Mesothelial cell of epicardium (in vitro differentiated cells): Measurements from ENCODE around the gene TMEM169. TPM values are rescaled to one million over a fixed set of nuclear protein-coding genes. Genes with fewer than 3 reads are reported as not detected.
"Not testable (repeated sequence)": the region's sequence is repeated elsewhere in the genome, so short reads cannot be mapped to it uniquely, and the experiment has no call there.

Source experiments
- DNase-seq, 2 experiments: peaks; one replicate each; pipeline ENCODE4 v3.0.0; 2021; ENCODE audit warnings: low spot score in 2 of 2; ENCODE audit not compliant: unreplicated experiment in 2 of 2
- H3K27ac Mint-ChIP-seq: 2 replicates; pipeline ENCODE4 v1.8.0; 2021; ENCODE audit warnings: mixed read lengths
- H3K27me3 Mint-ChIP-seq: 2 replicates; pipeline ENCODE4 v1.8.0; 2021; ENCODE audit warnings: low read depth, mixed read lengths
- H3K36me3 Mint-ChIP-seq: 2 replicates; pipeline ENCODE4 v1.8.0; 2021; ENCODE audit warnings: mixed read lengths
- H3K4me1 Mint-ChIP-seq: 2 replicates; pipeline ENCODE4 v1.8.0; 2021; ENCODE audit warnings: mixed read lengths
- H3K4me3 Mint-ChIP-seq: 2 replicates; pipeline ENCODE4 v1.8.0; 2021; ENCODE audit warnings: mild to moderate bottlenecking, moderate library complexity, mixed read lengths
- H3K9me3 Mint-ChIP-seq: 2 replicates; pipeline ENCODE4 v1.8.0; 2021; ENCODE audit warnings: mixed read lengths
- CTCF ChIP-seq: fragments of 200-600 bp; sonication (generic); IDR thresholded peaks from one replicate; pipeline ENCODE4 v1.5.0; 2021; ENCODE audit warnings: antibody characterized with exemption; ENCODE audit not compliant: unreplicated experiment
- total RNA-seq: library from RNA; stranded (reverse); gene quantifications from 3 replicates; pipeline ENCODE4 v1.2.1, GENCODE V29; 2021

Gene TMEM169
- total RNA-seq, 1 donor from 2014 or later = 0.78 TPM

- Mint-ChIP-seq H3K4me1 (no peaks in the 10 kb centered on the region), H3K36me3 (peaks cover 57% of the 10 kb centered on the region), H3K4me3 (no peak overlapping the region), H3K27me3 (no peaks in the 10 kb centered on the region), H3K9me3 (no peaks in the 10 kb centered on the region), H3K27ac (peak overlapping the region; percentile 44)
- TF ChIP-seq CTCF = no peak
- no peak for DNase-seq
Observed at GRCh38 chr2:216132585-216132984, 50.9 kb downstream of the TMEM169 start.

GRCh38 chr2:216133397-216133796 lies 51.7 kb downstream of the TMEM169 start:
- Mint-ChIP-seq H3K27ac (no peak overlapping the region), H3K27me3 (no peaks in the 10 kb centered on the region), H3K36me3 (peaks cover 60% of the 10 kb centered on the region), H3K9me3 (no peaks in the 10 kb centered on the region), H3K4me3 (no peak overlapping the region), H3K4me1 (no peaks in the 10 kb centered on the region)
- no peak for TF ChIP-seq CTCF
- DNase-seq = no peak

DNA sequence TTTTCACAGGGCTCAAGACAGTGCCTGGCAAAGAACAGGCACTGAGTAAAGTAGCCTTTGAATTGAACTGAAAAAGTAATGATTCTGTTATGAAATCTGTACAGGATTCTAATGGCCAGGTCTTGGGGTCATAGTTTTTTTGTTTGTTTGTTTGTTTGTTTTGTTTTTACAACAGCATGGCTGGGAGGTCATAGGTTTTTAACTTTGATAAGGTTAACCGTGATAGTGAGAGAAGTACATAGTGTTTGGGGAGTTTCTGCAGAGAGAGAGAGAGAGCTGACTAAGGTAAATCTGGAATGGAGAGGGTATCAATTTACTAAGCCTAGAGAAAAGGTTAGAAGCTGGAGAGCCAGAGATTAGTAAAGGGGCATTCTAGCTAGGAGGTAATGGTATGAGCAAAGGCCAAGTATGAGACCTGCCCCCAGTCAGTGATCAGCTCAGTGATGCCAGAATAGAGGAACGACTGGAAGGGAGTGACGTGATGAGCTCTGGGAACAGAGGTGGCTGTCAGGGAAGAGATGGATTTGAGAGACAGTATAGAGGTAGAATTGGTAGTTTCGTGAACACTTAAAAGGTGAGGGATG lies 53.3 kb downstream of the TMEM169 start:
- H3K4me1 Mint-ChIP-seq = no peaks in the 10 kb centered on the region

DNA sequence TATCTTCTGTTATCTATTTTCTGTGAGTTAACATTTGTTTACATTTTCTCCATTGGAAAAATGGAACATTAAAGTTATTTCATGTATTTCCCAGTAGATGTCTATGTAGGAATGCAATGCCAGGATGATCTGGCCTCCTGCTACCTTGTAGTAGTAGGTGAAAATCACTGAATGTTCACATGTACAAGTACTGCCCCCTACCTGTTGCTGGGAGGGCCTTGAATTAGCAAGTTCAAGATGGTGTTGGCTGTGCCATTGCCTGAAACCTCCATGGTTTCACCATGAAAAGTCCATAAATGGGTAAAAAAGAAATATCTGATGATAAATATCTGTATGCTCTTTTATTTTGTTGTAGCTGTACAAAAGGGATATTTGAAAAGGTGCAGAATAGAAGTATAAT lies 58.2 kb downstream of the TMEM169 start:
- H3K27me3 Mint-ChIP-seq = no peaks in the 10 kb centered on the region
- no peak overlapping the region for H3K27ac Mint-ChIP-seq
- no peak for DNase-seq
- no peaks in the 10 kb centered on the region for H3K9me3 Mint-ChIP-seq
- H3K36me3 Mint-ChIP-seq = peaks cover 39% of the 10 kb centered on the region
- no peak overlapping the region for H3K4me3 Mint-ChIP-seq
- peak; percentile 16 for TF ChIP-seq CTCF
- H3K4me1 Mint-ChIP-seq = no peaks in the 10 kb centered on the region

More for the DNA sequence above, 53.3 kb downstream of the TMEM169 start:
- Mint-ChIP-seq H3K9me3 (no peaks in the 10 kb centered on the region), H3K27me3 (no peaks in the 10 kb centered on the region), H3K36me3 (peaks cover 58% of the 10 kb centered on the region), H3K27ac (peak overlapping the region; percentile 35), H3K4me3 (no peak overlapping the region)
- no peak for TF ChIP-seq CTCF
- DNase-seq = no peak

DNA sequence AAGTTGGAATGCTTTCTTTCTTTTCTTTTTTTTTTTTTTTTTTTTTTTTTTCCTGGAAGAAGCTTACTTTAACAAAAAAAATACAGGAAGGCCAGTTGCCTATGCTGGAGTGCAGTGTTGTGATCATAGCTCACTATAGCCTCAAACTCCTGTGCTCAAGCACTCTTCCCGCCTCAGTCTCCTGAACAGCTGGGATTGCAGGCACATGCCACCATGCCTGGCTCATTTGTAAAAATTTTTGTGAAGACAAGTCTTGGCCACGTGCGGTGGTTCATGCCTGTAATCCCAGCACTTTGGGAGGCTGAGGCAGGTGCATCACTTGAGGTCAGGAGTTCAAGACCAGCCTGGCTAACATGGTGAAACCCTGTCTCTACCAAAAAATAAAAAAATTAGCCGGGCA lies 59.8 kb downstream of the TMEM169 start:
- H3K27ac Mint-ChIP-seq, H3K27me3 Mint-ChIP-seq, H3K9me3 Mint-ChIP-seq, H3K4me3 Mint-ChIP-seq, DNase-seq, H3K4me1 Mint-ChIP-seq: not testable (repeated sequence)
- H3K36me3 Mint-ChIP-seq = peaks cover 29% of the 10 kb centered on the region

- no peak overlapping the region for H3K27ac Mint-ChIP-seq
- DNase-seq = no peak
- no peak for TF ChIP-seq CTCF
- no peak overlapping the region for H3K4me3 Mint-ChIP-seq
- no peaks in the 10 kb centered on the region for H3K9me3 Mint-ChIP-seq
- H3K4me1 Mint-ChIP-seq = no peaks in the 10 kb centered on the region
- peaks cover 33% of the 10 kb centered on the region for H3K36me3 Mint-ChIP-seq
- H3K27me3 Mint-ChIP-seq = no peaks in the 10 kb centered on the region
Observed at GRCh38 chr2:216142540-216142939, 60.8 kb downstream of the TMEM169 start.
